ENCODE data around the gene UGT2A2.

Gene UGT2A2

DNA sequence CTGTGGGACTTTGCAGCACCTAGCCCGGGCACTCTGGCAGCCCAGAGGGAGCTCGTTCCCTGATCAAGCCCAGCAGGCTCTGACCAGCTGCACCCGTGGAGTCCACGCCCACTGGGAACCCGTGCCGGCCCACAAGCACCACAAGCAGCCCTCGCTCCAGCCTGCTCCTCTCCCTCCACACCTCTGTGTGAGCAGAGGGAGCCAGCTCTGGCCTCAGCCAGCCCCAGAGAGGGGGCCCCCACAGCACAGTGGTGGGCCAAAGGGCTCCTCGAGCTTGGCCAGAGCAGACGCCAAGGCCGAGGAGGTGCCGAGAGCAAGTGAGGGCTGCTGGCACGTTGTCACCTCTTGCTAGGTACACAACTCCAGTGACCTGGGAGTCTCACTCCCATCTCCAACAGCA, 18.7 kb upstream of the UGT2A2 start:
- Histone ChIP-seq H3K27ac (ENCODE audit: low read length) (no peak overlapping the region), H3K27me3 (ENCODE audit: insufficient read depth, low read length, poor library complexity) (no peaks in the 10 kb centered on the region), H3K9me3 (ENCODE audit: insufficient read depth, low read length, severe bottlenecking) (no peaks in the 10 kb centered on the region), H4K20me1 (ENCODE audit: insufficient read depth, low read length) (no peaks in the 10 kb centered on the region), H3K36me3 (ENCODE audit: insufficient read depth, low read length) (no peaks in the 10 kb centered on the region), H2AFZ (ENCODE audit: low read depth, low read length) (no peak overlapping the region), H3K4me3 (ENCODE audit: low read depth in 1 of 2, low read length in 2 of 2) (no peak overlapping the region), H3K4me1 (ENCODE audit: insufficient read depth, low read length) (no peaks in the 10 kb centered on the region), H3K79me2 (ENCODE audit: insufficient read depth, low read length) (no peaks in the 10 kb centered on the region), H3K9ac (ENCODE audit: low read depth, low read length) (no peak overlapping the region), H3K4me2 (ENCODE audit: insufficient read depth, low read length) (no peak overlapping the region)
- DNase-seq (no peak), ATAC-seq (ENCODE audit: insufficient read depth, low read depth) (no peak)
- no peak for TF ChIP-seq EZH2 (IDR thresholded peaks at IDR 0.05; ENCODE audit: borderline replicate concordance, low read depth, low read length, severe bottlenecking)
- TF ChIP-seq, protein P1, sequence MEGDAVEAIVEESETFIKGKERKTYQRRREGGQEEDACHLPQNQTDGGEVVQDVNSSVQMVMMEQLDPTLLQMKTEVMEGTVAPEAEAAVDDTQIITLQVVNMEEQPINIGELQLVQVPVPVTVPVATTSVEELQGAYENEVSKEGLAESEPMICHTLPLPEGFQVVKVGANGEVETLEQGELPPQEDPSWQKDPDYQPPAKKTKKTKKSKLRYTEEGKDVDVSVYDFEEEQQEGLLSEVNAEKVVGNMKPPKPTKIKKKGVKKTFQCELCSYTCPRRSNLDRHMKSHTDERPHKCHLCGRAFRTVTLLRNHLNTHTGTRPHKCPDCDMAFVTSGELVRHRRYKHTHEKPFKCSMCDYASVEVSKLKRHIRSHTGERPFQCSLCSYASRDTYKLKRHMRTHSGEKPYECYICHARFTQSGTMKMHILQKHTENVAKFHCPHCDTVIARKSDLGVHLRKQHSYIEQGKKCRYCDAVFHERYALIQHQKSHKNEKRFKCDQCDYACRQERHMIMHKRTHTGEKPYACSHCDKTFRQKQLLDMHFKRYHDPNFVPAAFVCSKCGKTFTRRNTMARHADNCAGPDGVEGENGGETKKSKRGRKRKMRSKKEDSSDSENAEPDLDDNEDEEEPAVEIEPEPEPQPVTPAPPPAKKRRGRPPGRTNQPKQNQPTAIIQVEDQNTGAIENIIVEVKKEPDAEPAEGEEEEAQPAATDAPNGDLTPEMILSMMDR (IDR thresholded peaks at IDR 0.05; ENCODE audit: borderline replicate concordance, extremely low read depth, low read length, poor library complexity, severe bottlenecking): no peak

- H3K4me1 ChIP-seq (ENCODE audit: insufficient read depth, low read length): no peaks in the 10 kb centered on the region
- no peaks in the 10 kb centered on the region for H3K9me3 ChIP-seq (ENCODE audit: insufficient read depth, low read length, severe bottlenecking)
- ATAC-seq (ENCODE audit: insufficient read depth, low read depth) (no peak), DNase-seq (no peak)
- no peak overlapping the region for H3K9ac ChIP-seq (ENCODE audit: low read depth, low read length)
- H3K4me3 ChIP-seq (ENCODE audit: low read depth in 1 of 2, low read length in 2 of 2): no peak overlapping the region
- no peak overlapping the region for H3K27ac ChIP-seq (ENCODE audit: low read length)
- TF ChIP-seq, protein P1 (IDR thresholded peaks at IDR 0.05; ENCODE audit: borderline replicate concordance, extremely low read depth, low read length, poor library complexity, severe bottlenecking): no peak
- no peak for TF ChIP-seq EZH2 (IDR thresholded peaks at IDR 0.05; ENCODE audit: borderline replicate concordance, low read depth, low read length, severe bottlenecking)
- H2AFZ ChIP-seq (ENCODE audit: low read depth, low read length): no peak overlapping the region
- no peaks in the 10 kb centered on the region for H3K36me3 ChIP-seq (ENCODE audit: insufficient read depth, low read length)
- H3K27me3 ChIP-seq (ENCODE audit: insufficient read depth, low read length, poor library complexity): no peaks in the 10 kb centered on the region
- H3K79me2 ChIP-seq (ENCODE audit: insufficient read depth, low read length): no peaks in the 10 kb centered on the region
- no peaks in the 10 kb centered on the region for H4K20me1 ChIP-seq (ENCODE audit: insufficient read depth, low read length)
- H3K4me2 ChIP-seq (ENCODE audit: insufficient read depth, low read length): no peak overlapping the region
Observed at GRCh38 chr4:69656653-69657158, 17.3 kb upstream of the UGT2A2 start.

DNA sequence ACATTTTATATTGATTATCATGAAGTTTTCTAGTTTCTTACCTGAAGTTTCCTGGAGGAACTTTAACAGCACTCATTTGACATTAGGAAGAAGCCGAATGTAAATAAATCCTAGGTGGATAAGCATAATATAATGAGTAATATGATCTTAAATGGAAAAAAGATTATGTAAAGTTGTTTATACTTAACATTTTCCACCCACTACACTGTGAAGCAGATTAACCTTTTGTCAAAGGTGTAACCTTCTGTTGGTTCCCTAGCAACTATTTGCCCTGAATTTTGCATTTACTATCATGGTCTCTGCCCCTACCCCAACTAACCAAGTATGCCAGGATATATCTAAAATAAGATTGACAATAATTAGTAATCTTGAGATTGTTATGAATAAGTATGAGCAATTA, 13.7 kb upstream of the UGT2A2 start, which contains the start of gene UGT2A1:
Gene UGT2A1, minus strand, starts transcription at position 101 of the 400 bp plus-strand sequence. CDS start 5,603 bp downstream, outside the sequence.
- DNase-seq (no peak), ATAC-seq (ENCODE audit: insufficient read depth, low read depth) (no peak)
- Histone ChIP-seq H3K4me1 (ENCODE audit: insufficient read depth, low read length) (no peaks in the 10 kb centered on the region), H3K9me3 (ENCODE audit: insufficient read depth, low read length, severe bottlenecking) (no peaks in the 10 kb centered on the region), H3K4me3 (ENCODE audit: low read depth in 1 of 2, low read length in 2 of 2) (no peak within 1 kb of the TSS), H3K27ac (ENCODE audit: low read length) (no peak within 1 kb of the TSS), H2AFZ (ENCODE audit: low read depth, low read length) (no peak within 1 kb of the TSS), H3K36me3 (ENCODE audit: insufficient read depth, low read length) (no peaks in the 10 kb centered on the region), H4K20me1 (ENCODE audit: insufficient read depth, low read length) (no peaks in the 10 kb centered on the region), H3K79me2 (ENCODE audit: insufficient read depth, low read length) (no peaks in the 10 kb centered on the region), H3K27me3 (ENCODE audit: insufficient read depth, low read length, poor library complexity) (peaks cover 4% of the 10 kb centered on the region), H3K9ac (ENCODE audit: low read depth, low read length) (no peak within 1 kb of the TSS), H3K4me2 (ENCODE audit: insufficient read depth, low read length) (no peak within 1 kb of the TSS)
- no peak for TF ChIP-seq EZH2 (IDR thresholded peaks at IDR 0.05; ENCODE audit: borderline replicate concordance, low read depth, low read length, severe bottlenecking)
- TF ChIP-seq, protein P1 (IDR thresholded peaks at IDR 0.05; ENCODE audit: borderline replicate concordance, extremely low read depth, low read length, poor library complexity, severe bottlenecking): no peak

Measured in DND-41 (cell line).